Neutrophil (primary cell): Measurements from ENCODE around the gene MVP.

Experiments used
- H3K27ac ChIP-seq: fragments of 200-600 bp; sonication (generic); 2 replicates; pipeline ENCODE4 v1.5.1; 2016; ENCODE audit warnings: mild to moderate bottlenecking, moderate library complexity
- H3K27me3 ChIP-seq: fragments of 200-600 bp; sonication (generic); 2 replicates; pipeline ENCODE4 v1.6.0; 2016; ENCODE audit warnings: mild to moderate bottlenecking
- H3K36me3 ChIP-seq: fragments of 200-600 bp; sonication (generic); 2 replicates; pipeline ENCODE4 v1.5.1; 2017
- H3K4me1 ChIP-seq, 2 experiments: fragments of 200-600 bp in 1 of 2; sonication (generic) in 1 of 2; 1 replicate in 1 of 2; 2 replicates in 1 of 2; pipeline versions ENCODE4 v1.5.1 to v1.6.1; 2013 to 2016; ENCODE audit warnings: low read depth in 1 of 2, low read length in 1 of 2, mild to moderate bottlenecking in 1 of 2, moderate library complexity in 1 of 2; ENCODE audit not compliant: control insufficient read depth in 1 of 2, insufficient read depth in 1 of 2
- H3K4me3 ChIP-seq, 2 experiments: fragments of 200-600 bp in 1 of 2; sonication (generic) in 1 of 2; 1 replicate in 1 of 2; 2 replicates in 1 of 2; pipeline ENCODE4 v1.5.1; 2013 to 2016; ENCODE audit warnings: low read depth in 1 of 2, low read length in 1 of 2, mild to moderate bottlenecking in 1 of 2, moderate library complexity in 1 of 2
- H3K9me3 ChIP-seq: fragments of 200-600 bp; sonication (generic); 2 replicates; pipeline ENCODE4 v1.5.1; 2016
- CTCF ChIP-seq: fragments of 200-600 bp; sonication (generic); IDR thresholded peaks from 2 replicates; pipeline ENCODE4 v1.5.1; 2016; ENCODE audit warnings: antibody characterized with exemption

The MVP gene

GRCh38 chr16:29896841-29897240, 76.6 kb downstream of the MVP start:
- Histone ChIP-seq H3K36me3 (no peaks in the 10 kb centered on the region), H3K4me3 (no peak overlapping the region), H3K27ac (no peak overlapping the region), H3K9me3 (no peaks in the 10 kb centered on the region), H3K4me1 (peaks cover 11 to 14% of the 10 kb centered on the region in 2 experiments), H3K27me3 (peaks cover 66% of the 10 kb centered on the region)
- TF ChIP-seq CTCF: no peak

- no peaks in the 10 kb centered on the region for H3K9me3 ChIP-seq
- H3K27ac ChIP-seq: no peak overlapping the region
- peaks cover 71% of the 10 kb centered on the region for H3K27me3 ChIP-seq
- no peak overlapping the region for H3K4me3 ChIP-seq
- H3K36me3 ChIP-seq: no peaks in the 10 kb centered on the region
- peaks cover 6 to 14% of the 10 kb centered on the region in 2 experiments for H3K4me1 ChIP-seq
- no peak for TF ChIP-seq CTCF
Observed at GRCh38 chr16:29897333-29897732, 77.1 kb downstream of the MVP start.
